ENCODE results near the gene CLEC11A. TPM values are rescaled to one million over a fixed set of nuclear protein-coding genes. Genes with fewer than 3 reads are reported as not detected.

CLEC11A gene
- total RNA-seq, 1 experiment from 2014 or later, result 91.4 TPM

Other genes with a start within 250 kb of the CLEC11A start
- 104 and 113 TPM in 2 replicates for gene EMC10, start 246.9 kb upstream of the CLEC11A start, total RNA-seq (2014; rRNA removed; shearing (Covaris generic))
- gene GARIN5A, start 246.5 kb upstream of the CLEC11A start, total RNA-seq (2014; rRNA removed; shearing (Covaris generic)), result 0.10 and 1.5 TPM in 2 replicates
- 13.6 and 33.3 TPM in 2 replicates for gene JOSD2, start 212.2 kb upstream of the CLEC11A start, total RNA-seq (2014; rRNA removed; shearing (Covaris generic))
- gene ASPDH, start 209.5 kb upstream of the CLEC11A start, total RNA-seq (2014; rRNA removed; shearing (Covaris generic)), result not detected in 2 replicates
- 16.5 and 19.2 TPM in 2 replicates for gene LRRC4B, start 154.9 kb upstream of the CLEC11A start, total RNA-seq (2014; rRNA removed; shearing (Covaris generic))
- gene SYT3, start 83.5 kb upstream of the CLEC11A start, total RNA-seq (2014; rRNA removed; shearing (Covaris generic)), result 2.7 and 5.7 TPM in 2 replicates
- 10.0 and 13.1 TPM in 2 replicates for gene C19orf81, start 73.9 kb upstream of the CLEC11A start, total RNA-seq (2014; rRNA removed; shearing (Covaris generic))
- gene SHANK1, start 3.6 kb upstream of the CLEC11A start, total RNA-seq (2014; rRNA removed; shearing (Covaris generic)), result 14.0 and 16.4 TPM in 2 replicates
- not detected in 2 replicates for gene GPR32, start 47.1 kb downstream of the CLEC11A start, total RNA-seq (2014; rRNA removed; shearing (Covaris generic))
- gene ACP4, start 67.1 kb downstream of the CLEC11A start, total RNA-seq (2014; rRNA removed; shearing (Covaris generic)), result not detected in 2 replicates
- gene KLK1, start 100.4 kb downstream of the CLEC11A start, total RNA-seq (2014; rRNA removed; shearing (Covaris generic)), result not detected in 2 replicates
- not detected in 2 replicates for gene KLK15, start 110.2 kb downstream of the CLEC11A start, total RNA-seq (2014; rRNA removed; shearing (Covaris generic))
- not detected in 2 replicates for gene KLK3, start 131.6 kb downstream of the CLEC11A start, total RNA-seq (2014; rRNA removed; shearing (Covaris generic))
- gene KLK2, start 150.1 kb downstream of the CLEC11A start, total RNA-seq (2014; rRNA removed; shearing (Covaris generic)), result not detected in 2 replicates
- not detected in 2 replicates for gene KLK4, start 188.0 kb downstream of the CLEC11A start, total RNA-seq (2014; rRNA removed; shearing (Covaris generic))
- 0.58 TPM in 1 of 2 replicates, not detected in the other for gene KLK5, start 229.7 kb downstream of the CLEC11A start, total RNA-seq (2014; rRNA removed; shearing (Covaris generic))
- gene KLK6, start 246.2 kb downstream of the CLEC11A start, total RNA-seq (2014; rRNA removed; shearing (Covaris generic)), result not detected in 2 replicates